GM10266 (cell line): Measurements from ENCODE around the gene PRR7.

Source experiments
- DNase-seq: peaks from one replicate; pipeline ENCODE4 v3.0.0; 2012; ENCODE audit errors: extremely low spot score
- CTCF ChIP-seq: IDR thresholded peaks from 2 replicates; pipeline ENCODE4 v1.5.1; 2012; ENCODE audit warnings: mild to moderate bottlenecking, low read depth; ENCODE audit not compliant: control insufficient read depth, insufficient read depth; ENCODE audit errors: missing control alignments

The PRR7 gene

DNA sequence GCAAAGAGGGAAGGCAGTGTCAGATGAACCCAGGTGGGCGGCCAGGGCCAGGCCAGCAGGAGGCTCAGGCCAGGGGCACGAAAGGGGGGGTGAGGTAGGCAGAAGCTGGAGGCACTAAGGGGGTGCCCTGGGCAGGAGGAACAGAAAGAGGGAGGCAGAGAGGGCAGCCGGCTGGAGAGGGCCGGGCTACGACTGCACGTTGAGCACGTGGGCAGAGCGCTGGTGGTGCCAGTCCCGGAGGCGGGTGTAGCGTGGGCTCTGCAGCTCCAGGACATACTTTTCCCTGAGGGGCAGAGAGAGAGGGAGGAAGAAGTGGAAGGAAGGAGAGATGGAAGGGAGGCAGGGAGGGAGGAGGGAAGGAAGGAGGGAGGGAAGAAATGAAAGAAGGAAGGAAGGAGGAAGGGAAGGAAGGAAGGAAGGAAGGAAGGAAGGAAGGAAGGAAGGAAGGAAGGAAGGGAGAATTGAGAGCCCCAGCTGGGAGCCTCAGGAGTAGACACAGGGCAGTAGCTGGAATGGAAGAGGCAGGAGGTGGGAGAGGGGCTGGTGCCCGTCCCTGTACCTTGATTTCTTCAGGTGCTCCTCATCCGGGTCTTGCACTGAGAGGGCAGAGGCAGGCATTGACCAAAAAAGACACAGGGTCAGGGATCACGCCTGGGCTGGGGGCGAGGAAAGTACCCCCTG lies 43.8 kb downstream of the PRR7 start:
- no peak for DNase-seq
- no peak for TF ChIP-seq CTCF

DNA sequence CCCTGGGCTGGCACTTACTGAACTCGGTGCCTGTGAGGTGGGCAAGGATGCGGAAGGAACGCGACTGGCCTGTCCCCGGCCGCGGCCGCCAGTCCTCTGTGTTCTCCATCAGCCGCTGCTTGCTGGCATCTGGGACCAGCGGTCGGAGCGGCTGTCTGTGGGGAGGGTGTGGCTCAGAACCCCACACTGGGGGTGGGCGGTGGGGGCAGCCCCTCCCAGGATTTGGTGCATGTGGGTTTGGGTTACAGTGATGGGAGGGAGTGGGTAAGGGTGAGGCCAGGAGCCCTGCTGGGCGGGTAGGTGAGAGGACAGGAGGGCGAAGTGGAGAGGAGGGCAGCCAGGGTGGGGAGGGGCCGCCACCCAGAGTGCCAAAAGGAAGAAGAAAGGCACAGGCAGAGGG lies 44.4 kb downstream of the PRR7 start:
- TF ChIP-seq CTCF, result no peak
- DNase-seq, result no peak

- TF ChIP-seq CTCF, result peak; percentile 61
- no peak for DNase-seq
Measured at GRCh38 chr5:177491429-177491945, 44.9 kb downstream of the PRR7 start.

DNA sequence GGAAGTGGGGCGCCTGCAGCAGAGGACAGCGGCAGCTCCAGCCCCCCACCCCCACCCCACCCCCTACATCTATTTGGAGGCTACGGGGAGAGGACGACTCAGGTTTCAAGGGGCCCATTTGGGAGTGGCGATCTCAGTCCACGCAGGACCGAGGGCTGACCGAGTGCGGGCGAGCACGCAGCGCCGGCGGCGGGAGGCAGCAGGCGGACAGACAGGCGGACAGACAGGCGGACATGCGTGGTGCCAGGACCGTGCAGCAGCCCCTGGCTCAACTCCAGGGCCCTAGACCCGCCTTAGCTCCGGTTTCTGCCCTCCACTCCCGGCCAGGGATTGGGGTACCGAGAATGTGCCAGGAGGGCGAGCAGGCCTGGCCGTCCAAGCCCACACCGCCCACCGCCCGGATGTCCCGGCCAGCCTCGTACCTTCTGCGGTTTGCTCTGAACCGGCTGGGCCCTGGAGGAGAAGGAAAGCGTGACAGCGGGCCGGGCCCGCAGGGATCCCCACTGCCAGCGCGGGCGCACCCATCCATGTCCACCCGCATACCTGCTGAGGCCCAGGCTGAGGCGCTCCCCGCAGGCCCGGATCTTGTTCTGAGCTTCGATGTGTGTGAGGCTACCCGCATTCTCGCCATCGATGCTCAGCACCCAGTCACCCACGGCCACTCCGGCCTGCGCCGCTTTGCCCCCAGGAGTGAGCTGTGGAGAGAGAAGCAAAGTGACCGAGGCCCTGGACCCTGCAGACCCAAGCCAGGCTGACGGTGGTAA lies 45.6 kb downstream of the PRR7 start:
- DNase-seq, result no peak
- TF ChIP-seq CTCF, result no peak

DNA sequence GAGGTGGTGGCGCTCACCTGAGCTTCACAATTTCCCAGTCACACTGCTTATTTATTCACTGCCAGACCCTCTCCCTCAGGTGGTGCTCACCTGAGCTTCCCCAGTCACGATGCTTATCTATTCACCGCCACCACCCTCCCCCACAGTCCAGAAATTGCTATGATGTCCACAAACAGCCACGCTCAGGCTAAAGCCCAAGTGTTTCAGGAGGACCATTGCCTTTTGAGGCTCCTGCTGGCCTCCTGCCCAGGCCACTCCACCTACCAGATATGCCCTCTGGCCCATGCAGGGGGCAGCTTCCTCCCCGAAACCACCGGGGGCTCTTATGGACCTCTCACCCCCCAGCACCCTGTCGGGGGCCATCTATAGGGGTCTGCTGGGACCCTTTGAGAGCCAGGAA lies 46.2 kb downstream of the PRR7 start:
- TF ChIP-seq CTCF, result no peak

GRCh38 chr5:177493795-177494345 lies 47.3 kb downstream of the PRR7 start:
- DNase-seq, result no peak

More for the DNA sequence above, 46.2 kb downstream of the PRR7 start:
- no peak for DNase-seq

More at GRCh38 chr5:177493795-177494345, 47.3 kb downstream of the PRR7 start:
- TF ChIP-seq CTCF, result no peak
